NCI-H1436 treated with DMSO at 0.1 percent for 48 hours (cell line): ENCODE measurements around the gene PTPN14.

Experiments
- DNase-seq: peaks from one replicate; lab custom pipeline; 2025; lab: John Stamatoyannopoulos, UW

PTPN14 gene

DNA sequence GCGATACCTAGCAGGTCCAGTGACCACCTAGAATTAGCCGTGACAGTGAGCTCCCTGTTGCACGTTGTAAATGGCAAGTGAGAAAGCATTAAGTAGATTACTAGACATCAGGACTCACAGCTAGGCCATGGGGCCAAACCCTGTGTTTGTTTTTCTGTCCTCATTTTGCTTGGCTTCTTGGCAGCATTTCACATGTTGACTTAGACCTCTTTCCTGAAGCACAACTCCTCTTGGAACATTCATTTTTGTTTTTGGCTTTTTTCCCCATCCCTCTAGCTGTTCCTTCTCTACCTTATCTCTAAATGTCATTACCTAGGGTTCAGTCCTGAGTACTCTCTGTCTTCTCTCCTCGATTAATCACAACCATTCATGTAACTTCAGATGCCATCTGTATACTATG, 16.9 kb upstream of the PTPN14 start:
- DNase-seq = no peak

DNA sequence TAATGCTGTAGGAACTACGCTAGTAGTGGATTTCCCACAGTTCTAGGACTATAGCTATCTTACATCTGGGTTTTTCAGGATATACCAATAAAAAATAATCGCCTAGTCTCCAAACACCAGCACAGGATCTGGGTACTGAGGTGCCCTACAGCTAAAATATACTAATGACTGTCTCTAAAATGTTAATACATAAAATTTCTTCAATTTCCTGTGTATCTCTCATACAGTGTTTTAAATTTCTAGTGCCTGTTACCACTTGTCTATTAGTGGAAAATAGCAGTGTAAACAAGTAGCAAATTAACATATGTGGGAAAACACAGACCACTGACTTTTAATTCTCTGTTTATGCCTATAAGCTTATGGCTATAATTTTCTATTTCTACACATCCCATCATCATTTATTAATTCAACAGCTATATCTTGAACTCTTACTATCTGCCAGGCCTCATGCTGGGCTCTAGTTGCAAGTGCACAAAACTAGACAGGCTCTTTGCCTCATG, 16.1 kb upstream of the PTPN14 start:
- DNase-seq = no peak

GRCh38 chr1:214566158-214567104, 15.0 kb upstream of the PTPN14 start:
- no peak for DNase-seq

- DNase-seq = no peak
Observed at GRCh38 chr1:214565310-214565709, 13.9 kb upstream of the PTPN14 start.

- no peak for DNase-seq
Observed at GRCh38 chr1:214563881-214564280, 12.5 kb upstream of the PTPN14 start.

DNA sequence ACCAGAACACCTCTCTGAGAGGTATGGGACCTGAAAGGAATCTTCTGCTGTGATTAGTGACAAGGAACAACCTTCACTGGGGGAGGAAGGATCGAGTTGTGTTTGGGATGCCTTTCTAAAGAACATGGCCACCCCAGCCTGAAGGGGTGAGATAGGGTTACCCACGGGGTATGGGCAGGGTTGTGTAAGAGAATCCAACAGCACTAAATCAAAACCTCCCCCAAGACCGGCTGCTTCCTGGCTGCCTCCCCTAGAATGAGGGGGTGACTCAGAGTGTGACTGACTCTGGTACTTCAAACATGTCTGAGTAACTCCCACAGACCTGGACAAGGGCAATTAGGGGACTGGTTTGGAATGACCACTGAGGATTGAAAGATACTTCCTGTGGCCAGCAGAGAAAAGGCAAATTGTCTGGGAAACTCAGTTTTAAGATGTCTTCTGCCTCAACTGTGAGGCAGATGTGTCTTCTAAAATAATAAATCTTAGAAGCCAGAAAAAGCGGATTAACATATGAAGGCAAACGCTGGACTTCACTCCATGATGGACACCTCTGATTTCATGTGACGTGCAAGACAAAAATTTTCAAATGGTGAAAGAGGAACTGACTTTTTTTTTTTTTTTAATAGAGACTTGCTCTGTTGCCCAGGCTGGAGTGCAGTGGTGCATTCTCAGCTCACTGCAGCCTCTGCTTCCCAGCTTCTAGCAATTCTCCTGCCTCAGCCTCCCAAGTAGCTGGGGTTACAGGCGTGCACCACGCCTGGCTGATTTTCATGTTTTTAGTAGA, 6.7 kb upstream of the PTPN14 start:
- no peak for DNase-seq

DNA sequence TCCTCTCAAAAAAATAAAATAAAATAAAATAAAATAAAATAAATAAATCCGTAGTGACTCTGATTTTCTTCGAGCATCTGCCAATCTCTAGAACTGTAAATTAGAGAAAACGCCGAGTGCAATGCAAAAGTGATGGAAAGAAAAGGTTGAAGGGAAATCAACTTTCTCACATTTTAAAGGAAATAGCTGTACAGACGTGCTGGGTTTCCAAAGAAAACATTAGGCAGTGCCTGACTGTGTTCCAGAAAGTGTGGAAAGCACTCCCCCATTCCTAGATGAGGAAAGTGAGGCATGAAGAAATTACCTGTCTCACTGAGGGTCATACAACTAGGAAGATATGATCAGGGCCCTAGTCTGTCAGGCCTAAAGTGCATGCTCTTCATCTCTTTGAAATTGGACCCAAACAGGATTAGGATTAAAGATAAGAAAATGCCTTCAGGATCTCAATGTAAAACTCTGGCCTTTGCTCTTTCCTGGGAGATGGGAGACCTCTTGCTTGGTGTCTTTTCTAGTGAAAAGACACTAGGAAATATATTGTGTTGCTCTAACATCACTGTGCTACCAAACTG, 1.8 kb upstream of the PTPN14 start:
- no peak for DNase-seq

DNA sequence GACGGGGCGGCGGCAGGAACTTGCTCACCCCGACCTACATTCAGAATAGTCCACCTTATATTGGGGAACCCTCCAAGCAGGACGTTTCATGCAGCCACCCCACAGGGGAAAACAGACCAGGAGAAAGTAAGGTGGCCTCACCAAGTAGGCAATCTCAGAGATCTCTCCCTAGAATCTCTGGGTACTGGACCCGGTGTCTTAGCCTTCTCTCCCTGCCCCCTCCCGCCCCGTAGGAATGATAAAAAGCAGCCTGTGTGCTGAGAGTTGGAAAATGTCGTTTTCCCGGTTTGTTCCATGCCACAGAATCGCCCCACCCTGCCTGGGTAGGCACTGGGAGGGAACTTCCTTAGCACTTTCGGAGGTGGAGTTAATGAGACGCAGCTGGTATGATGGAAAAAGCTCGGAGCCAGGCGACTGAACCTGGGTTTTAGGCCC, 789 bp upstream of the PTPN14 start:
- DNase-seq = no peak

DNA sequence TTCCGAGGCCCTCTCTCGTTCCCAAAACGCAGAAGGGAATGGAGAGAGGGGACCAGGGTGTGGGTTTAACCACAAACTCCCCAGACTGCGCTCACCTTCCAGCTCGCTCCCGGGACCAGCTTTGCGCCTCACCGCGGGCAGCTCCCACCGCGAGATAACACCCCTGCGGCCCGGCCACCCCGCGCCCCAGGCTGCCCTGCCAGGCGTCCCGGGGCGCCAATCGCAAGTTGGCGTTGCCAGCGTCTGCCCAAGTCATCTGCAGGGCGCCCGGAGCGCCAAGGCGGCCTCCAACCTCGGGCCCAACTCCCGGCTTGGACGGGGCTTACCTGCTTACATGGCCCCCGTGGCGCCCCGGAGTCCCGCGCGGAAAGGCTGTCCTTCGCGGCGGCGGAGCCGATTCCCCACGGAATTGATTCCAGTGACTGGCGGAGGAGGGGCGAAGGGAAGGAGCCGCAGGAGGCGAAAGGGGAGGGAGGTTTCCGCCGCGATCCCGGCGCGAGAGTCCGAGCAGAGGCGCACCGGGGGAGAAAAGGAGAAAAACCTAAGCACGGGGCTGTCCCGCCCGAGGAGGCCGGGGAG, 456 bp downstream of the PTPN14 start:
- no peak for DNase-seq

DNA sequence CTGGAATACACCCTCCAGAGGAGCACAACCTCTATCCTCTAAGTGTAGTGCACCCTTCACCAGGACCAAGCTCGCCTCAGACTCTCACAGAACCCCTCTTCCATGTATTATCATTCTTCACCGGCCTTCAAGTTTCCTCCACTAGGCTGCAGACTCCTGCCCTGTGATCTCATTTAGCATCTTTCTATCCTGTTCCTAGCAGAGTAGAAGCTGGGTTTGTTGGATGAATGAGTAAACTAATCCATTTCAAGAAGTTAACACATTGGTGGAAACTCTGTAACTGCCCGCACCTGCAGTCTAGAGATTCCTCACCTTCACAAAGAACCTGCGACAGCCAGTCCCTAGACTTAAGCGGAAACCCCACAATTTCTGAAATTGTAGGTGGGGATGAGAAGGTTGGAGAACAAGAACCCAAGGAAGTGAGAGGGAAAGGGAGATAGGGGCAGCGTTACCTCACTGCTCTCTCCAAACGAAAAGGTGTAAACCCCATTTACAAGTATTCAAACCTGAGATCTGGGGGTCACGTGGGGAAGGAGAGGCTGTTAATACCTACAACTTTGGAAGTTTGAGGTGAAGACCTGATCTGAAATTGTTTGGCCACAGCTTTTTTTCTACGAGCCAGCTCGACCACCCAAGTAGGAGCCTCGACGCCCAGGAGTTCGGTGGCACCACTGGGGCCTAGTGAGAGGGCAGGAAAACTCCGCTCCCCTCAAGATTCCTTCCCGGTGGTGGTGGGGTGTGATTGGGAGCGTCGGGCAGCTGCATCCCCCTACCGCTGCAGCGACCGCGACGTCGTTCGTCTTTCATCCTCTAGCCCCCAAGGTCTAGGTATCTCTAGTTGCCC, 1.2 kb downstream of the PTPN14 start:
- no peak for DNase-seq

DNA sequence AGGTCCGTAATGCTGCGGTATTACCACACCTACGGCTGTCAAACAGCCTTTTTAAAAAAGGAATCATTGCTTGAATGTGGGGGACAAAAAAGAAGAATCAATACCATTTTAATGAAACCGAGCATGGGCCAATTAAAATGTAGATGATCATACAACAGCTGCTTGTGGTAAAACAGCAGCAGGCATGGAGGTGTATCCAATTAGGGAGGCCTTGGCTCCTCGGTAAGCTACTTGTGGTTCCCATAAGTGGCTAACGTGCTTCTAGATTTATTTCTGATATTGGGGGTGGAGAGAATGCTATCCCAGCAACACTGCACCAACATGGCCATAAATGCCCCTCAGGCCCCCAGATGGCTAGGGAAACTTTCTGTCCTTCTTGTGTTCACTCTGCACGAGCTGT, 1.8 kb downstream of the PTPN14 start:
- DNase-seq = no peak

DNA sequence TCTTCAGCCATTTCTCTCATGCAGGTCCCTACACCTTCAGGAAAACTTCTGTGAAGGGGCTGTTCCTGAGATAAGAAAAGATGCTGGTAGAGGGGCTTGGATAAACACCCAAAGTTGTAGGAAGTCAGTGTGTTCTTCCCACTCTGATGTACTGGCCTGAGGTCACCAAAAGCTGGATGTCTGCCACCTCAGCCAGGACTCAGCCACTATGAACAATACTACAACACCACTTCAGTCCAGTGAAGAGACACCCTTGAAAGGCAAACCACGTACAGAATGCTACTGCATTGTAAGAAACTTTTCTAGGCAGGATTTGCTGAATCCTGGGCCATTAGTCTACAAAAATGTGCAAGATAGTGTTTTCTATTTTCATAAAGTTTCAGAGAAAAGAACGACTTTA, 2.4 kb downstream of the PTPN14 start:
- DNase-seq = no peak

DNA sequence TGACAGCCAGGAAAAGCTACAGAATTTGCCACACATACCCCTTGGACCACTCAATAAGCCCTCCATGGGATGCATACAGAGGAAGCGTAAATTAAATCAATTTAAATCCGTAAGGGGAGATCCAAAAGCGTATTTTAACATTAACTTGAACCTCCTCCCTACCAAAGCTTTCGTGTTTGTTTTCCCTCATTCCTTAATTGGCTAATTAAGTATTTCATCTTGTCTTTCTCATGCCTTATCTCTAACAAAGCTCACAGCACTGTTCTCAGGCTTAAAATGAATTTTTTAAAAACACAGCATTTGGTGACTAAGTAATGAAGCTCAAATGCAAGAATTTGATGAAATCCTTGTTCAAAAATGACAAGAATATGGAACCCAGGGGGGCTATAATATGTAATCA, 3.1 kb downstream of the PTPN14 start:
- DNase-seq = no peak

DNA sequence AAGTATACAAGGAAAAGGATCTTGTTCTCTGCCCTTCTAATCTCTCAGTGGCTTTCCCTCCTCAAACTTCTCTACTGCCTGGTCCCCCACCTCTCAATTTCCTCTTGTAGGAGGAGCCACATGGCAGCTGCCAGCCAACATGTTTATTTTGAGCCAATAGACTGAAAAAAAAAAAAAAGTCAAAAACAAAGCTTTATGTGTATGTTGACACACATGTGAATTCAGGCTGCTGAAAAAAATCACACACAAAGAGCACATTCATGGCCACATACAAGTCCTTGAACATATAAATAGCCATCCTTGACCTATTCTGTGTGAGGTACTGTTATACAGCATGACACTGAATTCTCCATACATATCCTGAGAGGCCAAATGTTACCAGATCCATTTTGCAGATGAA, 3.7 kb downstream of the PTPN14 start:
- DNase-seq = no peak

DNA sequence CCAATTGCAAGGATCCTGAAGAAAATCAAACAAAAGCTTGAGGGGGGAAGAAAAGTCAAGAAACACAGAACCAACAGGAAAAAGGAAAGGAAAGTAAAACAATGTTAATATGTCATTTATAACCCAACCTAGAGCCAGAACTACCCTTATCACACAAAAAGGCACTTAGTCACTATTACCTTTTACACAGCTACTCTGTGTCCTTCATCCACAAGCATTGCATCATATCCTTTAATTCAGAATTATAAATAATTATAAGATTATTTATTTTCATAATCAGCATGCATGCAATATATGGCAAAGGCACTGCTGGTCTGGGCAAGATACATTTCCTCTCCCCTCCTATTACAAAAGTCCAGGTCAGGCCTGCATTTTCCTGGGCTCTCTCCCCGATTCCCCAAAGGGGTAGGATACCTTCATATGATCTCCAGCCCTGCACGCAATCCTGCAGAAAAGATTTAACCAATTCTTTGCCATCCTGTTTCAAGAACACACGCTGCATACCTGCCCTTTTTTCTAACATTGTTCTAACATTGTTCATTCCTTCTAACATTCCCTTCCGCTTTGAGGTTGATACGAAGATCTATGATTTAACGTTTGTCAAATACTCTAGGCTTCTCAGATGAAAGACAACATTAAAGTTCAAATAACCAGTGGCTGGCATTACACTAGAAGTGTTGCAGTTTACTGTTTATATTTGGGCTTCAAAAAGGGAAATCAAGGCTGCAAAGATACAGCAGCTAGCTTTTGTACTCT, 4.3 kb downstream of the PTPN14 start:
- no peak for DNase-seq

- no peak for DNase-seq
Observed at GRCh38 chr1:214546084-214546483, 5.3 kb downstream of the PTPN14 start.

DNA sequence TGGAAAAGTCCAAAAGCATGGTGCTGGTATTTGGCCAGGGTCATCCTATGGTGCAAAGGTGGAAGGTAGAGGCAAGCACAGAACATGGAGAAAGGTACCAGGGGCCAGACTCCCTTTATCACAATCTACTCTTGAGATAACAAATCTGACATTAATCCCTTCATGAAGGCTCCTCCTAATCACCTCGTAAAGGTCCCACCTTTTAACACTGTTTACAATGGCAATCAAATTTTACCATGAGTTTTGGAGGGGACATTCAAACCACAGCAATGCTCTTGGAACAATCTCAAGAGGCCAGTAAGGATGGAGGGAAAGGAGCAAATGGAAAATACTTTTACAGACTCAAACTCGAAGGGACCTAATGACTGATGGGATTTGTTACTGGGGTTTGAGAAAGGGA, 6.1 kb downstream of the PTPN14 start:
- no peak for DNase-seq

- no peak for DNase-seq
Observed at GRCh38 chr1:214544791-214545190, 6.6 kb downstream of the PTPN14 start.

DNA sequence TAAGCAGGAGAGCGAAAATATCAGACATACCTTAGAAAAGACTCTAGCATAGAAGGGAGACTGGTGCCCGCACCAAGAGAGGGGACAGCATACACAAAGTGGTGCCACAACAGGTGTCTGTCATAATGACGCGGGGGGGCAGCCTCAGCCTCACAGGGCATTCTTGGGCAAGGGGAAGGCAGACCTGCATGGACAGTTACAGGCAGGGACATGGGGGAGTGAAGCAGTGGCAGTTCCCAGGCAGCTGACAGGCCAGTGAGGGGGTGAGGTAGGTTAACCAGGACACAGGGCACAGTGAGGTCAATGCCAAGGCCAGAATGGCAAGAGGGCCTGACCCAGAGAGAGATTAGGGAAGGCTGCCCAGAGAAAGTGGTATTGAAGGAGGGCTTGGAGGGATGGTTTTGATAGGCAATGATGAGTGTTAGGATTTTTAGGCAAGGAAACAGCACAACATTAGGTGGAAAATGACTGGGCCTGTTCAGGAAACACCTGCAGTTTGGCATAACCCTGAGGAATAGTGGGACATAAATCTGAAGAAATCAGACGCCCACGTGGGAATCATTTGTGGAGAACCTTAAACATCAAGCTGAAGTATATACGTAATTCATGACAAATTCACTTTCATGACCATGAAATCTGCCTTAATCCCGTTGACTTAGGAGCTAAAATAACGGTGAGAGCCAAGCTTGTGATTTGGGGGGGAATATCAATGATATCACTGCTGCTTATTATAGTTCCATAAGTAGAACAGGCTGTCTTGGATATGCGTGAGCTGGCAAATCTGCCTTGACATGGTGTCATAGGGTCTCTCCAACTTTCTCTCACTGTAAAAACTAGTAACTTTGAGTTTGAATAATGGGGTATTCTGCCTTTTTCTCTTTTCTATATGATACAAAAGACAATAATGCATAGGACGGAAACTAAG, 8.9 kb downstream of the PTPN14 start:
- DNase-seq = no peak
